ENCODE data around the gene FBXO7. TPM values are rescaled to one million over a fixed set of nuclear protein-coding genes. Genes with fewer than 3 reads are reported as not detected.

Gene FBXO7
- total RNA-seq, 1 experiment from 2014 or later, result 47.8 TPM

- Histone ChIP-seq H2BK5ac (ENCODE audit: insufficient read length, low read length) (no peak overlapping the region), H4K91ac (ENCODE audit: insufficient read length, low read depth, low read length) (no peak overlapping the region), H3K56ac (ENCODE audit: insufficient read length, low read depth, low read length) (no peak overlapping the region), H2BK15ac (ENCODE audit: low read depth, low read length) (no peak overlapping the region), H2BK20ac (ENCODE audit: low read depth, low read length, poor library complexity, severe bottlenecking) (no peak overlapping the region), H4K8ac (replicated peaks; ENCODE audit: insufficient read length, low read depth, low read length) (no peak overlapping the region), H3T11ph (ENCODE audit: low read length) (no peak overlapping the region), H3K18ac (ENCODE audit: insufficient read length, low read depth, low read length) (no peak overlapping the region), H2BK12ac (ENCODE audit: insufficient read length, low read depth, low read length) (no peak overlapping the region), H3K79me1 (ENCODE audit: insufficient read depth, low read depth, low read length, poor library complexity, severe bottlenecking) (no peaks in the 10 kb centered on the region), H3K14ac (ENCODE audit: insufficient read depth, low read length) (no peak overlapping the region), H3K27ac (ENCODE audit: insufficient read length, low read depth, low read length) (no peak overlapping the region), H3K23me2 (ENCODE audit: insufficient read length, low read depth, low read length, poor library complexity, severe bottlenecking) (no peaks in the 10 kb centered on the region), H3K79me2 (ENCODE audit: insufficient read depth, low read length) (no peaks in the 10 kb centered on the region), H3K4me2 (ENCODE audit: insufficient read depth, insufficient read length, low read length) (no peak overlapping the region), H3K9ac (ENCODE audit: extremely low read depth, insufficient read length, low read length) (no peak overlapping the region), H3K9me3 (ENCODE audit: control insufficient read depth, low read depth, low read length) (no peaks in the 10 kb centered on the region), H4K20me1 (ENCODE audit: control insufficient read depth, insufficient read depth, insufficient read length) (no peaks in the 10 kb centered on the region), H2AK5ac (ENCODE audit: insufficient read length, low read length) (no peak overlapping the region), H3K27me3 (ENCODE audit: insufficient read depth, low read length) (no peaks in the 10 kb centered on the region), H2BK120ac (ENCODE audit: low read depth, low read length, poor library complexity, severe bottlenecking) (no peak overlapping the region), H4K5ac (ENCODE audit: insufficient read length, low read depth, low read length) (no peak overlapping the region), H3K4ac (ENCODE audit: low read depth, low read length) (no peak overlapping the region), H3K23ac (ENCODE audit: insufficient read length, low read depth, low read length) (no peak overlapping the region), H3K4me1 (ENCODE audit: insufficient read depth, low read length) (no peaks in the 10 kb centered on the region), H2AFZ (ENCODE audit: low read length) (no peak overlapping the region)
- peaks cover 3 to 11% of the 10 kb centered on the region in 2 experiments; a peak in 2 of 5 replicates for H3K9me3 Mint-ChIP-seq
- H3K27ac Mint-ChIP-seq, result no peak overlapping the region
- H3K27me3 Mint-ChIP-seq (ENCODE audit: low read depth), result no peaks in the 10 kb centered on the region
- peaks cover 21 to 60% (median 54%) of the 10 kb centered on the region in 3 experiments for H3K36me3 Mint-ChIP-seq (ENCODE audit: insufficient read depth in 1 of 3, low read depth in 3 of 3)
- no peak for DNase-seq
- no peaks in the 10 kb centered on the region for H3K4me1 Mint-ChIP-seq
- TF ChIP-seq CTCF (conservative IDR thresholded peaks at IDR 0.05), result no peak
- no CpG with 5 or more reads among the region's 1 CpG for WGBS (ENCODE audit: extremely low coverage, insufficient read length, low lambda C conversion rate)
- no peak overlapping the region for H3K4me3 Mint-ChIP-seq
These were observed 43.8 kb downstream of the FBXO7 start for GRCh38 chr22:32518381-32518780.

Data from H9 (cell line).